ENCODE data around the gene SARDH. TPM values are rescaled to one million over a fixed set of nuclear protein-coding genes. Genes with fewer than 3 reads are reported as not detected.

Gene SARDH
- total and polyA plus RNA-seq, 2 of the 8 experiments (the other 6 are each of a cell fraction or from before 2014, with no cell fraction given): 6.4 to 7.4 TPM

DNA sequence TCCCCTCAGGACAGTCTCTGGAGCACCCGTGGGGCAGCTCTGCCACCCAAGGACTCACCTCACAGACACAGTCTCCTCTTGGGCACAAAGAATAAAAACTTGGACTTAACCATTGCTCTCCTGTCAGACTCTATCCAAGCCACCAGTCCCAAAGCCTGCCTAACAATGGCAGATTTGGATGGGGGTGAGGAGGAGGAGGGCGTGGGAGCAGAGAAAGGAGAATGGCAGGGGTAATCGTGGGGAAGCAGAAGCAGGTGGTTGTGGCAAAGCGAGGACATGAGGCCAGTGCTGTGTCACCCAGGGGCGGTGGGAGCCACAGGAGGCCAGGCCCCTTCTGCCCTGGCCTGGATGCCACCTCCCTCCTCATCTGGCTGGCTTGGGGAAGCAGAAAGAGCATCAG lies 123.5 kb downstream of the SARDH start (continued):
- TF ChIP-seq NANOG (IDR thresholded peaks at IDR 0.05; ENCODE audit: insufficient read depth, low read depth, low read length, poor library complexity, severe bottlenecking) (no peak), HDAC6 (IDR thresholded peaks at IDR 0.05; ENCODE audit: low read depth, low read length) (no peak), RFX5 (IDR thresholded peaks at IDR 0.05; ENCODE audit: borderline replicate concordance, low read depth, low read length) (no peak), JUND (IDR thresholded peaks at IDR 0.05; ENCODE audit: low read length) (no peak), SIRT6 (IDR thresholded peaks at IDR 0.05; ENCODE audit: low read length) (no peak), RXRA (IDR thresholded peaks at IDR 0.05; ENCODE audit: insufficient read depth, low read depth, low read length) (no peak), HDAC2 (IDR thresholded peaks at IDR 0.05; ENCODE audit: borderline replicate concordance in 1 of 2, low read depth in 2 of 2, low read length in 2 of 2) (no peak), ZNF274 (IDR thresholded peaks at IDR 0.05; ENCODE audit: borderline replicate concordance, extremely low read depth, low read length) (no peak), NRF1 (IDR thresholded peaks at IDR 0.05; ENCODE audit: low read depth, low read length) (no peak)
